ENCODE results near the gene C6orf62.

GRCh38 chr6:24691550-24691949, 27.4 kb downstream of the C6orf62 start:
- TF ChIP-seq CTCF (conservative IDR thresholded peaks at IDR 0.05; ENCODE audit: low read depth in 2 of 2) (no peak), CREB1 (CRISPR knock-in tag; IDR thresholded peaks at IDR 0.05; ENCODE audit: low read depth) (no peak), POLR2AphosphoS5 (IDR thresholded peaks at IDR 0.05; ENCODE audit: low read depth) (no peak), REST (IDR thresholded peaks at IDR 0.05; ENCODE audit: unreplicated experiment) (no peak), JUNB (IDR thresholded peaks at IDR 0.05; ENCODE audit: unreplicated experiment) (no peak), EZH2 (IDR thresholded peaks at IDR 0.05; ENCODE audit: low read depth, unreplicated experiment) (no peak), EZH2phosphoT487 (IDR thresholded peaks at IDR 0.05; ENCODE audit: unreplicated experiment) (no peak), ZNF331 (CRISPR knock-in tag; IDR thresholded peaks at IDR 0.05; ENCODE audit: low read depth) (no peak), STAT1 (IDR thresholded peaks at IDR 0.05; ENCODE audit: unreplicated experiment) (no peak), ETS1 (IDR thresholded peaks at IDR 0.05) (no peak)
